ENCODE data around the gene CACNA1D.
A peak's percentile ranks its signal among the peaks of the same experiment; 100 is the strongest.

The CACNA1D gene

GRCh38 chr3:53794597-53794996, 300.2 kb downstream of the CACNA1D start:
- FAIRE-seq, result no peak
- TF ChIP-seq CTCF (IDR thresholded peaks at IDR 0.05; ENCODE audit: insufficient read depth, missing control alignments), result no peak
- DNase-seq (ENCODE audit: insufficient read length, low spot score), result no peak

GRCh38 chr3:53795176-53795575, 300.8 kb downstream of the CACNA1D start:
- DNase-seq (ENCODE audit: insufficient read length, low spot score) (no peak), FAIRE-seq (no peak)
- no peak for TF ChIP-seq CTCF (IDR thresholded peaks at IDR 0.05; ENCODE audit: insufficient read depth, missing control alignments)

- DNase-seq (ENCODE audit: insufficient read length, low spot score) (peak; percentile 66), FAIRE-seq (no peak)
- no peak for TF ChIP-seq CTCF (IDR thresholded peaks at IDR 0.05; ENCODE audit: insufficient read depth, missing control alignments)
Measured at GRCh38 chr3:53795789-53796560, 301.6 kb downstream of the CACNA1D start.

- FAIRE-seq (no peak), DNase-seq (ENCODE audit: insufficient read length, low spot score) (no peak)
- no peak for TF ChIP-seq CTCF (IDR thresholded peaks at IDR 0.05; ENCODE audit: insufficient read depth, missing control alignments)
Measured at GRCh38 chr3:53798144-53798543, 303.7 kb downstream of the CACNA1D start.

GRCh38 chr3:53799338-53799865, 305.0 kb downstream of the CACNA1D start:
- no peak for FAIRE-seq
- no peak for TF ChIP-seq CTCF (IDR thresholded peaks at IDR 0.05; ENCODE audit: insufficient read depth, missing control alignments)

GRCh38 chr3:53800041-53800906, 305.9 kb downstream of the CACNA1D start:
- FAIRE-seq, result no peak
- DNase-seq (ENCODE audit: insufficient read length, low spot score), result no peak
- TF ChIP-seq CTCF (IDR thresholded peaks at IDR 0.05; ENCODE audit: insufficient read depth, missing control alignments), result no peak

More at GRCh38 chr3:53799338-53799865, 305.0 kb downstream of the CACNA1D start:
- DNase-seq (ENCODE audit: insufficient read length, low spot score), result no peak

All from D721Med (cell line).